ENCODE data around the gene PRPF8.

GRCh38 chr17:1605681-1606351, 78.9 kb downstream of the PRPF8 start:
- TF ChIP-seq CTCF (IDR thresholded peaks at IDR 0.05) (no peak), POLR2AphosphoS5 (IDR thresholded peaks at IDR 0.05) (no peak)
